Stimulated activated CD4-positive, alpha-beta T cell treated with anti-CD3 and anti-CD28 coated beads, Interleukin-12 subunit alpha, Interleukin-12 subunit beta, amount 100 ng/mL, for 4 hours (primary cell): ENCODE measurements around the gene LRP6.

ENCODE experiments used
- DNase-seq: peaks from one replicate; pipeline ENCODE4 v3.0.0-alpha.2; 2020

Gene LRP6

DNA sequence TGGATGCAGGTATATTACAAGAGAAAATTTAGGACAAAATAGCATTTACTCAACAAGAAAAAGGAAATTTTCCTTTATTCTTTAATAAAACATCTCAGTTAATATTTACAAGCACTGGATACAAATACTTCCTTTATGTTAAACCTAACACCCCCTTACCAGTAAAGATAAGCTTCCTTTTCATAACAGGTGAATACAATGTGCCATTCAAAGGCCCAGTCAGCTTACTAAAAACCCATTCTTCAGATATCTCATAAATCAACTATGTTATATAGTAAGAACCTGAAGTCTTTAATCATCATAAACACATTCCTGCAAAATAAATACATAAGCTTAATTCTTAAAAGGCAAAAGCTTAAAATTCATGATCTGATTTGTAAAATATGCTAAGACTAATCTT, 52.6 kb downstream of the LRP6 start:
- DNase-seq: no peak

- DNase-seq: no peak
Measured at GRCh38 chr12:12212769-12213168, 54.1 kb downstream of the LRP6 start.

- no peak for DNase-seq
Measured at GRCh38 chr12:12210983-12211382, 55.9 kb downstream of the LRP6 start.

DNA sequence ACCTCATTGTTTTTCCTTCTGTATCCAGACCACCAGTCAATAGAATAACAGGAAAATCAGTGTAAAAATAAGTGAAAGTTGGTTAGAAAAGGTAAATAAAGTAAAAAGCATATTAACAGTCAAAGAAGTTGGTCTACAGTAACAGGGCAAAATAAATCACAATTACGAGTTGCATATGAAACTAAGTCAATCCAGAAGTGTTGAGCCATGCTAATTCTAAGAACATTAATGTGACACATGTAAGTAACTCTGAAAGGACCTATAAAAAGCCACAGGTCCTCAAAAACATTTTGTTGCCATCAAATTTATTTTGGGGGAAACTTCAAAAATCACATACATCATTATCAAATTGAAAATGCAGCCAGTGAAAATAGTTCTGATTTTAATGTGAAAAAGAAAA, 56.4 kb downstream of the LRP6 start:
- DNase-seq: no peak

DNA sequence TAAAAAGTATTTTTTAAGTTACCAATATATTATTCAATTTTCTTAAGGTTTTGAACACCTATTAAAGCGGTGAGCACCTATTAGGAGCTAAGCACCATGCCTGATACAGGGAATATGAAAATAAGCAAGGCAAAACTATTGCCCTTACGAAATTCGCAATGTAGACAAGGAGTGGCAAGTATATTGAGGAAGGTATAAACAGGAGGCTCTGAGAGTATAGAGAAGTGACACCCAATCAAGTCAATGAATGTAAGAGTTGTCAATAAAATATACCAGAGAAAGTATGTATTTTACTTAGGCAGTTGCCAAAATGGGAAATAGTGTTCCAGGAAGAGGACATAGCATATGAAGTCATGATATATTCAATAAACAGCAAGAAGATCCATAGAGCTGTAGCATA, 57.2 kb downstream of the LRP6 start:
- no peak for DNase-seq

DNA sequence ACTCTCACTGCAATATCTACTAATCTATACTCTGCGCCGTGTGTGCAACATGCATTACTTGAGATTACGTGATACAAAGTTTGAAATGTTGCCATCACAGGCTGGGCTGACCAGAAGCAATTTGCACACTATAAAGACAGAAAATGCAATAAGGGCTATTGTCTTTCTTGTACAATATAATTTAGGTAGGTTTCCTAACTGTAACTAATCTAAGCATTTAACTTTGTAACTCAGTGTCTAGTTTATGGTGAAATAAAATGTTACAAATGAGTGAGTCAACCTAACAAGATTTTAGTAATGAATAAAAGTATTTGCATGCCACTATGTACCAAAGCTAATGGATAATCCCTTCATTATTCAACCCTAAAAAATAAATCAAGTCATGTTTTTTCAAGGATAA, 57.8 kb downstream of the LRP6 start:
- DNase-seq: no peak

DNA sequence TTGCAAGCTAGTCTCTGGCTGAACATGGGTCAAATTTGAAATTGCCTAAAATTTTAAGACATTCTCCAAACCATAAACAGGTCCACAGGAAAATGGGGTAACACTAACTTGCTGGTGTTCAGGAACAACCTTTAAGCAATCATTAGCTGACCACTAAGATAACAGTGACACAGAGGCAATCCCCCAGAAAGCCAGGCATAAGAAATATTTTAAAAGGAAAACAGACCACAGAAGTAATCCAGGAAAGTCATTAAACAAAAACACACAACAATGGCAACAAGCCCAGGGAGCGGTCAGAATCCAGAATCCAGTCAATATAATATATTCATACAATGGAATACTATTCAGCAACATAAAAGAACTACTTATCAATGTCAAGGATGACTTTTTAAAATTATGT, 59.1 kb downstream of the LRP6 start:
- DNase-seq: no peak

DNA sequence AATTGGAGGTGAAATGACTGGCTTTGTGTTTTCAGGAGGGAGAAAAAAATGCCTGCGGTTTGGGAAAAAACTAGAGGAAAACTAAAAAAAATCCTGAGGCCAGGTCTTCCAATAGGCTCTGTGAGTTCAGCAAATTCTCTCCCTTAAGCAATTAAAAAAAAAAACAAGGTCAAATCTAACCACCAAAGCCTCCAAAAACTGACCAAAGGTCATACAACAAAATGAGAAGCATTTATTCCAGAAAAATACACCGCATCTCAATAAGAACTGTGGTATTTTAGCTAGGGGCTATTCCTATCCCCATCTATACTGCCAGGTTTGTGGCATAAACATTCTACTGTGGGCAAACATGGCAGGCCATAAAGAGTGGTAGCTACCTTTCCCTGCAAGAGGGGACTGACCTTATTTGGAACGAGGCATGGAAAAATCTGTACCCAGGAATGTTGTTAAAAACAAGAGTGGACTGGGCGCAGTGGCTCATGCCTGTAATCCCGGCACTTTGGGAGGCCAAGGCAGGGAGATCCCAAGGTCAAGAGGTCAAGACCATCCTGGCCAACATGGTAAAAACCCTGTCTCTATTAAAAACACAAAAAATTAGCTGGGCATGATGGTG, 60.0 kb downstream of the LRP6 start:
- no peak for DNase-seq

- no peak for DNase-seq
Measured at GRCh38 chr12:12202747-12203146, 64.1 kb downstream of the LRP6 start.

GRCh38 chr12:12202105-12202504, 64.7 kb downstream of the LRP6 start:
- no peak for DNase-seq

GRCh38 chr12:12201274-12201758, 65.5 kb downstream of the LRP6 start:
- no peak for DNase-seq

DNA sequence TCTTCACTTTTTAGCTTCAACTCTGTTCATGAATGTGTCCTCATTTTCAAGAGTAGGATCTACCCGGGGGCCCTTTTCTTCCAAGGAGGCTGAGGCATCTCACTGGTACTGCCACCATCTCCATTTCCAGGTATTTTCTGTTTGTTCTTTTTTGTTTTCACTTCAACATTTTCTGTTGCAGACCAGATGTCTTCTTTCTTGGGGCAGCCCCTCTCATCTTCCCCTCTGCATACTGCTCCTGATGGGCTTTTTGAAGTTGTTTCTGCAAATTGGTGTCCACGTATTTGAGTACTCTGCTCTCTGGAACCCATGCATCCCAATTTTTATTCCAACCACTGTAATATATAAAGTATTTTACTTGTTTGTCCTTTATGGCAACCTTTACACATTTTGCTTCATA, 66.5 kb downstream of the LRP6 start:
- no peak for DNase-seq

DNA sequence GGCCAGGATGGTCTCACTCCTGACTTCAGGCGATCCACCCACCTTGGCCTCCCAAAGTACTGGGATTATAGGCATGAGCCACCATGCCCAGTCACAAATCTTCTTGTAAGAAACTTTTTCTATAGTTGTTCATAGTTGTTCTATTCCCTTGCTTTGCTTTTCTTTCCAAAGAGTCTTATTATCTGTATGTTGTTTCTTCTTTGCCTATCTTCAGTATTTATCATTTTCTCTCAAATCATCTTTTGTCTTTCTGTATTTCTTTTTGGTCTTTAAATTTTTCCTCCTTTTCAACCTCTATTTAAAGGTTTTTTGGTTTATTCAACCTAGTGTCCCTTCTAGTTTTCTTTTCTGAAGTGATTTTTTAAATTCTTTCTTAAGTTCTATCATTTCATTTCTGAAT, 68.7 kb downstream of the LRP6 start:
- no peak for DNase-seq

- DNase-seq: no peak
Measured at GRCh38 chr12:12197128-12197527, 69.7 kb downstream of the LRP6 start.

- DNase-seq: no peak
Measured at GRCh38 chr12:12195516-12195915, 71.3 kb downstream of the LRP6 start.

GRCh38 chr12:12195081-12195480, 71.8 kb downstream of the LRP6 start:
- DNase-seq: no peak

- no peak for DNase-seq
Measured at GRCh38 chr12:12194206-12194605, 72.6 kb downstream of the LRP6 start.

DNA sequence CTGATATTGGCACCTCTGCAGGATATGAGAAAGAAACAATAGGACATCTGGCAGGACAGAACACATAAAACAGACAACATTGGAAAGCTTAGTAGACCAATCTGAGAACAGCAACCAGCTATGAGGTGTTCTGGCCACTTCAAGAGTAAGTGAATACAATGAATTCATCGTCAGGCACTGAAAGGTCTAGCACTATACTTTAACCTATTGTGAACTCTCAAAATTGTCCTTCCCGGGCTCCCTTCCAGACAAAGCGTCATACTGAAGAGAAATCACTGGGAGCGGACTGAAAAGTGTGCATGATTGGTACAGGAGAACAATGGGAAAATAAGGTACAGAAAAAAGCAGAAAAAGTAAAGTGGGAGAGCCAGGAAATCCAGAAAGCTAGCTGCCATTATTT, 75.8 kb downstream of the LRP6 start:
- no peak for DNase-seq

GRCh38 chr12:12190087-12190809, 76.6 kb downstream of the LRP6 start:
- DNase-seq: no peak

DNA sequence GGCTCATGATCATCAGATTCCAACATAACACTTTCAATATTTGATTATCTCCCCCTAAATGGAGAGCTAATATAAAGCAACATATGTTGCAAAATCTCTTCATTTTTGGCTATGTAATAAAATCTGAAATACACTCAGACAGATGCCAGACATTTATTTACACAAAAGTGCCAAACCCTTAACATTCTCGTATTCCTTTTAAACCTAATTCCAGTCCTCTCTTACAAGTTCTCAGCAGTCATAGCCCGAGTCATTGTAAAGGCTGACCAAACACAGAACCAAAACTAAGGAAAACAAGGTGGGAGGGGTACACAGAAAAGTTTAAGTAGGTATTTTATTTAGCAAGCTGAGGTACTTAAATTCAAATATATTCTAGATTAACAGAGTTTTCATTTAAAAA, 81.4 kb downstream of the LRP6 start:
- DNase-seq: no peak

DNA sequence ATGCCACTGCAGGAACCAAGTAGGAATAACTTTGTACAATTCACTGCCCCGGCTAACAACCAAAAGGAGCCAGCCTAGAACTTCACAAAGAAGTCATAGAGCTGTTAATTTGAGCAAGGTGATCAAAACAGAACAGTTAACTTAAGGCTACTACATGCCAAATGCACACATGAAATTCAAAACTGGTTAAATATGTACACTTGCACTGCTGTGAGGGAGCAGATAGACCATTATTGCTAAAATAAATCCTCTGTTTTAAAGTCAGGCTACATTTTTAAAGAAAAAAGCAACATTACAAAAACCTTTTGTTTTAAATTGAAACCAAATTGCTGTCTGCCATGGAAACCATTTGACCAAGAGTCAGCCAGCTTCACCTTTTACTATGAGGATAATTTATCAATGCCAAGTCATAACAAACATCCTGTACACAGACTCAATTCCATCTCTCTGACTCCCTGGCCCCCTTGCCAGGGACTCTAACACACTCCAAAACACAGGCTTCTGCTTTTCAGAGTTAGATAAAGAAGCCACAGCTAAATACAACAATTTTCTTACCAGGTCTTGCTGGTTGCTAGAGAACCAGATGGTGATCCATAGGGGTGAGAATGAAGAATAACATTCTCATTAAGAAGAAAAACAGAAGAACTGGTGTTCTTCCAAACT, 84.0 kb downstream of the LRP6 start:
- no peak for DNase-seq

- no peak for DNase-seq
Measured at GRCh38 chr12:12181511-12181910, 85.3 kb downstream of the LRP6 start.

GRCh38 chr12:12180575-12180974, 86.3 kb downstream of the LRP6 start:
- DNase-seq: no peak

DNA sequence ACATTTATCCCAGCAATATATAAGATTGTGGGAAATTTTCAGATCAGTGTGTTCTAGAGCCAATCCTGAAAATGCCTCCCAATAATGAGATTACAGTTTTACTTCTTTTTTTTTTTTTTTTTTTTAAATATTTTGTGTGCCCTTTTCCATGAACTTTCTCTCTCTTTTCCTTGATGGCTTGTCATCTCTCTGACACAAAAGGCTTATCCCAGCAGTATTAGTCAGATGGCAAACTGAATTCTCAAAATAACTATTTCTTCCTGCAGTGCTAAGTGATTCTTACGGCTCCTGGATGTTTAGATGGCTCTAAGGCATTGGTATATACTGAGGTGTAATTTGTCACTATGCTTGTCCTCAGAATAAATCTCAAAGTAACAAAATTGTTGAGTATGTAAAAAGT, 86.7 kb downstream of the LRP6 start:
- DNase-seq: no peak
